Measurements from ENCODE around the gene TREX2. TPM values are rescaled to one million over a fixed set of nuclear protein-coding genes. Genes with fewer than 3 reads are reported as not detected.

TREX2 gene
- total and polyA plus RNA-seq, 2 of the 4 experiments (the other 2 are of a cell fraction): 0.36 to 0.84 TPM

GRCh38 chrX:153423652-153424051 is 22.2 kb downstream of the TREX2 start:
- no peaks in the 10 kb centered on the region for H4K20me1 ChIP-seq (ENCODE audit: insufficient read depth, low read length)
- H3K23ac ChIP-seq (ENCODE audit: low read depth, low read length): no peak overlapping the region
- peaks cover 4% of the 10 kb centered on the region; the same call in 1 of the 2 replicates for H3K9me3 ChIP-seq (ENCODE audit: control insufficient read depth, insufficient read depth, low read length)
- H2BK20ac ChIP-seq (ENCODE audit: low read depth, low read length): no peak overlapping the region
- BruUV-seq (replicated peaks): no TSS peak
- DNase-seq: no peak
- no peak overlapping the region for H2BK120ac ChIP-seq (ENCODE audit: low read depth, low read length)
- H4K5ac ChIP-seq (ENCODE audit: low read depth, low read length): no peak overlapping the region
- H3K56ac ChIP-seq (ENCODE audit: extremely low read depth, insufficient read depth, low read length): no peak overlapping the region
- H2BK15ac ChIP-seq (ENCODE audit: low read depth, low read length): no peak overlapping the region
- intact Hi-C loops (cut with micrococcal nuclease) (no loop called here), in situ Hi-C loops (cut with MboI; ENCODE audit: low sequenced_read_pairs) (loop anchor here (25.0 kb wide), 1 partner anchor 236 kb away; the partner anchor contains the start of gene MAGEA1), dilution Hi-C loops (cut with HindIII; ENCODE audit: low sequenced_read_pairs, unreplicated experiment) (no loop called here)
- TF ChIP-seq FOS (IDR thresholded peaks at IDR 0.05; ENCODE audit: low read depth, low read length) (no peak), POLR2A (IDR thresholded peaks at IDR 0.05; ENCODE audit: low read depth, low read length) (no peak), ELK1 (IDR thresholded peaks at IDR 0.05; ENCODE audit: borderline replicate concordance, low read depth, low read length) (no peak), RFX5 (IDR thresholded peaks at IDR 0.05; ENCODE audit: low read depth, low read length) (no peak), MXI1 (IDR thresholded peaks at IDR 0.05; ENCODE audit: borderline replicate concordance, low read depth, low read length) (no peak), NFE2L2 (IDR thresholded peaks at IDR 0.05; ENCODE audit: low read depth, low read length) (no peak), RAD21 (IDR thresholded peaks at IDR 0.05; ENCODE audit: low read length) (no peak), MAZ (IDR thresholded peaks at IDR 0.05; ENCODE audit: borderline replicate concordance, low read depth, low read length) (no peak), RCOR1 (IDR thresholded peaks at IDR 0.05; ENCODE audit: insufficient replicate concordance, low read length) (no peak), MAFK (IDR thresholded peaks at IDR 0.05; ENCODE audit: low read depth, low read length) (no peak), SMC3 (IDR thresholded peaks at IDR 0.05; ENCODE audit: low read depth, low read length) (no peak), CHD1 (IDR thresholded peaks at IDR 0.05; ENCODE audit: low read depth, low read length) (no peak), BHLHE40 (IDR thresholded peaks at IDR 0.05; ENCODE audit: low read depth, low read length) (no peak), CEBPB (IDR thresholded peaks at IDR 0.05; ENCODE audit: low read depth, low read length) (no peak)
- TF ChIP-seq, protein P1, sequence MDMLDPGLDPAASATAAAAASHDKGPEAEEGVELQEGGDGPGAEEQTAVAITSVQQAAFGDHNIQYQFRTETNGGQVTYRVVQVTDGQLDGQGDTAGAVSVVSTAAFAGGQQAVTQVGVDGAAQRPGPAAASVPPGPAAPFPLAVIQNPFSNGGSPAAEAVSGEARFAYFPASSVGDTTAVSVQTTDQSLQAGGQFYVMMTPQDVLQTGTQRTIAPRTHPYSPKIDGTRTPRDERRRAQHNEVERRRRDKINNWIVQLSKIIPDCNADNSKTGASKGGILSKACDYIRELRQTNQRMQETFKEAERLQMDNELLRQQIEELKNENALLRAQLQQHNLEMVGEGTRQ (IDR thresholded peaks at IDR 0.05; ENCODE audit: low read depth, low read length): no peak
- TF ChIP-seq, protein P2, sequence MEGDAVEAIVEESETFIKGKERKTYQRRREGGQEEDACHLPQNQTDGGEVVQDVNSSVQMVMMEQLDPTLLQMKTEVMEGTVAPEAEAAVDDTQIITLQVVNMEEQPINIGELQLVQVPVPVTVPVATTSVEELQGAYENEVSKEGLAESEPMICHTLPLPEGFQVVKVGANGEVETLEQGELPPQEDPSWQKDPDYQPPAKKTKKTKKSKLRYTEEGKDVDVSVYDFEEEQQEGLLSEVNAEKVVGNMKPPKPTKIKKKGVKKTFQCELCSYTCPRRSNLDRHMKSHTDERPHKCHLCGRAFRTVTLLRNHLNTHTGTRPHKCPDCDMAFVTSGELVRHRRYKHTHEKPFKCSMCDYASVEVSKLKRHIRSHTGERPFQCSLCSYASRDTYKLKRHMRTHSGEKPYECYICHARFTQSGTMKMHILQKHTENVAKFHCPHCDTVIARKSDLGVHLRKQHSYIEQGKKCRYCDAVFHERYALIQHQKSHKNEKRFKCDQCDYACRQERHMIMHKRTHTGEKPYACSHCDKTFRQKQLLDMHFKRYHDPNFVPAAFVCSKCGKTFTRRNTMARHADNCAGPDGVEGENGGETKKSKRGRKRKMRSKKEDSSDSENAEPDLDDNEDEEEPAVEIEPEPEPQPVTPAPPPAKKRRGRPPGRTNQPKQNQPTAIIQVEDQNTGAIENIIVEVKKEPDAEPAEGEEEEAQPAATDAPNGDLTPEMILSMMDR (conservative IDR thresholded peaks at IDR 0.05; ENCODE audit: low read depth, low read length): no peak
- no peak overlapping the region for H2BK5ac ChIP-seq (ENCODE audit: low read depth, low read length, poor library complexity, severe bottlenecking)
- H3K9me1 ChIP-seq (ENCODE audit: insufficient read depth, low read length): no peaks in the 10 kb centered on the region
- H3K27ac ChIP-seq (ENCODE audit: insufficient read depth, low read length): no peak overlapping the region
- no peak overlapping the region for H2AK5ac ChIP-seq (ENCODE audit: low read depth, low read length)
- 83% methylated on average over 2 of the region's 8 CpGs; no CpG with 5 or more reads in 1 of the 2 experiments for WGBS, 2 experiments (ENCODE audit: extremely low coverage in 2 of 2, insufficient read length in 1 of 2)
- ChIA-PET POLR2A (ENCODE audit: unreplicated experiment) (no interaction called here), CTCF (no interaction called here)
- H3K18ac ChIP-seq (ENCODE audit: low read depth, low read length): no peak overlapping the region
- no peak overlapping the region for H4K91ac ChIP-seq (ENCODE audit: insufficient read depth, low read depth, low read length)
- no peak overlapping the region for H2AFZ ChIP-seq (replicated peaks; ENCODE audit: low read length, poor library complexity)
- H3K9ac ChIP-seq (ENCODE audit: low read depth, low read length): no peak overlapping the region
- peaks cover 2% of the 10 kb centered on the region; the same call in 1 of the 2 replicates for H3K27me3 ChIP-seq (ENCODE audit: control insufficient read depth, insufficient read depth, low read length)
- H3K4ac ChIP-seq (ENCODE audit: low read depth, low read length): no peak overlapping the region
- no peak overlapping the region for H3K4me2 ChIP-seq (ENCODE audit: low read depth, low read length)
- ATAC-seq (ENCODE audit: low read depth): no peak
- H3K14ac ChIP-seq (replicated peaks; ENCODE audit: low read depth, low read length): no peak overlapping the region
- no peaks in the 10 kb centered on the region for H3K79me1 ChIP-seq (ENCODE audit: low read depth in 1 of 2, low read length in 2 of 2)
- no peaks in the 10 kb centered on the region for H3K4me1 ChIP-seq (ENCODE audit: control insufficient read depth, insufficient read depth, low read length)
- no peak overlapping the region for H4K8ac ChIP-seq (ENCODE audit: low read depth in 2 of 2, low read length in 2 of 2)
- H2AK9ac ChIP-seq (replicated peaks; ENCODE audit: low read depth, low read length, poor library complexity): no peak overlapping the region
- no peaks in the 10 kb centered on the region for H3K36me3 ChIP-seq (ENCODE audit: control insufficient read depth, insufficient read depth, low read length)
- no peak overlapping the region for H3K4me3 ChIP-seq (ENCODE audit: insufficient read depth, low read depth, low read length)

Measured in IMR-90 (cell line).